SK-N-SH (cell line): Measurements from ENCODE around the gene SETD1A.

Experiments used
- POLR2AphosphoS5 ChIP-seq: IDR thresholded peaks from 2 replicates; pipeline ENCODE4 v1.6.1; 2012; ENCODE audit warnings: low read depth, low read length
- TAF1 ChIP-seq: IDR thresholded peaks from 2 replicates; pipeline ENCODE4 v1.6.1; 2012; ENCODE audit warnings: low read depth, mild to moderate bottlenecking, low read length, moderate library complexity, borderline replicate concordance
- YY1 ChIP-seq: IDR thresholded peaks from 2 replicates; pipeline ENCODE4 v1.4.0; 2012; ENCODE audit warnings: low read depth, mild to moderate bottlenecking
- TF ChIP-seq, protein P1 (sequence below): fragments of 200-600 bp; sonication (generic); IDR thresholded peaks from 2 replicates; pipeline ENCODE4 v1.6.1; 2017; ENCODE audit warnings: antibody characterized with exemption, mild to moderate bottlenecking, moderate library complexity

DNA sequence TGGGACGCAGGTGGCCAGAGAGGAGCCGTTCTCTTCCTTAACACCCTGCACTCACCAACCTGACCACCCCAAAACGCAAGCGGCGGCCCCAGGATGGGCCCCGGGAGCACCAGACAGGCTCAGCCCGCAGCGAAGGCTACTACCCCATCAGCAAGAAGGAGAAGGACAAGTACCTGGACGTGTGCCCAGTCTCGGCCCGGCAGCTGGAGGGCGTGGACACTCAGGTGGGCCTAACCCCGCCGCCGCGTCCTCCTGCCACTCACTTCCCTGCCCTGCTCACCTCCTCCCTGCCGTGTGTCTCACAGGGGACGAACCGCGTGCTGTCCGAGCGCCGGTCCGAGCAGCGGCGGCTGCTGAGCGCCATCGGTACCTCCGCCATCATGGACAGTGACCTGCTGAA lies 22.9 kb downstream of the SETD1A start:
- TF ChIP-seq, protein P1, sequence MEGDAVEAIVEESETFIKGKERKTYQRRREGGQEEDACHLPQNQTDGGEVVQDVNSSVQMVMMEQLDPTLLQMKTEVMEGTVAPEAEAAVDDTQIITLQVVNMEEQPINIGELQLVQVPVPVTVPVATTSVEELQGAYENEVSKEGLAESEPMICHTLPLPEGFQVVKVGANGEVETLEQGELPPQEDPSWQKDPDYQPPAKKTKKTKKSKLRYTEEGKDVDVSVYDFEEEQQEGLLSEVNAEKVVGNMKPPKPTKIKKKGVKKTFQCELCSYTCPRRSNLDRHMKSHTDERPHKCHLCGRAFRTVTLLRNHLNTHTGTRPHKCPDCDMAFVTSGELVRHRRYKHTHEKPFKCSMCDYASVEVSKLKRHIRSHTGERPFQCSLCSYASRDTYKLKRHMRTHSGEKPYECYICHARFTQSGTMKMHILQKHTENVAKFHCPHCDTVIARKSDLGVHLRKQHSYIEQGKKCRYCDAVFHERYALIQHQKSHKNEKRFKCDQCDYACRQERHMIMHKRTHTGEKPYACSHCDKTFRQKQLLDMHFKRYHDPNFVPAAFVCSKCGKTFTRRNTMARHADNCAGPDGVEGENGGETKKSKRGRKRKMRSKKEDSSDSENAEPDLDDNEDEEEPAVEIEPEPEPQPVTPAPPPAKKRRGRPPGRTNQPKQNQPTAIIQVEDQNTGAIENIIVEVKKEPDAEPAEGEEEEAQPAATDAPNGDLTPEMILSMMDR = no peak
- TF ChIP-seq POLR2AphosphoS5 = no peak
- no peak for TF ChIP-seq YY1
- no peak for TF ChIP-seq TAF1
